Hepatic stellate cell (primary cell): Measurements from ENCODE around the gene TBX21.
"Not testable (repeated sequence)": the region's sequence is repeated elsewhere in the genome, so short reads cannot be mapped to it uniquely, and the experiment has no call there.

Experiments
- DNase-seq: peaks from one replicate; pipeline ENCODE4 v3.0.0; 2011; ENCODE audit warnings: low spot score

The TBX21 gene

GRCh38 chr17:47773649-47774048, 40.6 kb downstream of the TBX21 start:
- not testable (repeated sequence) for DNase-seq

- no peak for DNase-seq
Measured at GRCh38 chr17:47774331-47774730, 41.3 kb downstream of the TBX21 start.

- no peak for DNase-seq
Measured at GRCh38 chr17:47774987-47775580, 42.0 kb downstream of the TBX21 start.

GRCh38 chr17:47776330-47777197, 43.5 kb downstream of the TBX21 start:
- peak; percentile 59 for DNase-seq

- no peak for DNase-seq
Measured at GRCh38 chr17:47778184-47778635, 45.2 kb downstream of the TBX21 start.

GRCh38 chr17:47781397-47781796, 48.4 kb downstream of the TBX21 start:
- DNase-seq: no peak

- DNase-seq: no peak
Measured at GRCh38 chr17:47785538-47786123, 52.6 kb downstream of the TBX21 start.

GRCh38 chr17:47789611-47790561, 56.9 kb downstream of the TBX21 start:
- peak; percentile 74 for DNase-seq

GRCh38 chr17:47791025-47791424, 58.0 kb downstream of the TBX21 start:
- DNase-seq: no peak

- DNase-seq: no peak
Measured at GRCh38 chr17:47792457-47792856, 59.4 kb downstream of the TBX21 start.

GRCh38 chr17:47792979-47793378, 59.9 kb downstream of the TBX21 start:
- no peak for DNase-seq
